Neural progenitor cell (in vitro differentiated cells): ENCODE data around the gene GDF9. TPM values are rescaled to one million over a fixed set of nuclear protein-coding genes. Genes with fewer than 3 reads are reported as not detected.
A peak's percentile ranks its signal among the peaks of the same experiment; 100 is the strongest.

Source experiments
- DNase-seq: peaks from one replicate; pipeline ENCODE4 v3.0.0-alpha.2; 2016; ENCODE audit warnings: low spot score
- H2AFZ ChIP-seq: fragments of 200-600 bp; sonication (generic); replicated peaks from 2 replicates; pipeline ENCODE4 v1.6.1; 2016; ENCODE audit warnings: antibody characterized with exemption
- H3F3A ChIP-seq: fragments of 200-600 bp; sonication (generic); 2 replicates; pipeline ENCODE4 v1.6.1; 2016; ENCODE audit warnings: antibody characterized with exemption, low read depth
- H3K27ac ChIP-seq: fragments of 200-600 bp; sonication (generic); 2 replicates; pipeline ENCODE4 v1.5.1; 2016; ENCODE audit warnings: mild to moderate bottlenecking
- H3K27me3 ChIP-seq: fragments of 200-600 bp; sonication (generic); 2 replicates; pipeline ENCODE4 v1.6.1; 2016; ENCODE audit warnings: mild to moderate bottlenecking, moderate library complexity
- H3K36me3 ChIP-seq: fragments of 200-600 bp; sonication (generic); 2 replicates; pipeline ENCODE4 v1.5.1; 2016
- H3K4me1 ChIP-seq: fragments of 200-600 bp; sonication (generic); 2 replicates; pipeline ENCODE4 v1.6.1; 2016; ENCODE audit warnings: mixed run types
- H3K4me2 ChIP-seq: fragments of 200-600 bp; sonication (generic); 2 replicates; pipeline ENCODE4 v1.6.1; 2016
- H3K4me3 ChIP-seq: fragments of 200-600 bp; sonication (generic); 2 replicates; pipeline ENCODE4 v1.5.1; 2016
- H3K79me2 ChIP-seq: fragments of 200-600 bp; sonication (generic); 2 replicates; pipeline ENCODE4 v1.6.1; 2016; ENCODE audit warnings: low read depth
- H3K9ac ChIP-seq: fragments of 200-600 bp; sonication (generic); 2 replicates; pipeline ENCODE4 v1.6.1; 2016
- H3K9me3 ChIP-seq: fragments of 200-600 bp; sonication (generic); 2 replicates; pipeline ENCODE4 v1.5.1; 2016; ENCODE audit warnings: low read depth
- H4K20me1 ChIP-seq: fragments of 200-600 bp; sonication (generic); 2 replicates; pipeline ENCODE4 v1.6.1; 2016; ENCODE audit warnings: low read depth
- H3K27ac Mint-ChIP-seq: 3 replicates; pipeline ENCODE4 v1.8.0; 2021; ENCODE audit warnings: mixed read lengths
- H3K27me3 Mint-ChIP-seq: 2 replicates; pipeline ENCODE4 v1.8.0; 2022; ENCODE audit warnings: low read depth, mild to moderate bottlenecking, inconsistent platforms, moderate library complexity, mixed read lengths; ENCODE audit not compliant: insufficient read depth
- H3K36me3 Mint-ChIP-seq: 3 replicates; pipeline ENCODE4 v1.8.0; 2021; ENCODE audit warnings: mixed read lengths
- H3K4me1 Mint-ChIP-seq: 3 replicates; pipeline ENCODE4 v1.8.0; 2021; ENCODE audit warnings: mixed read lengths
- H3K4me3 Mint-ChIP-seq: 3 replicates; pipeline ENCODE4 v1.8.0; 2021; ENCODE audit warnings: mild to moderate bottlenecking, moderate library complexity, mixed read lengths
- H3K9me3 Mint-ChIP-seq: 3 replicates; pipeline ENCODE4 v1.8.0; 2020; ENCODE audit warnings: mixed read lengths
- EZH2 ChIP-seq: fragments of 200-600 bp; sonication (generic); IDR thresholded peaks from 2 replicates; pipeline ENCODE4 v1.6.1; 2017; ENCODE audit warnings: antibody characterized with exemption, mild to moderate bottlenecking, moderate library complexity
- EZH2phosphoT487 ChIP-seq: fragments of 200-600 bp; sonication (generic); IDR thresholded peaks from 2 replicates; pipeline ENCODE4 v1.6.1; 2017; ENCODE audit warnings: antibody characterized with exemption
- total RNA-seq: library from RNA; depleted of rRNA; stranded (reverse); fragments of >200 nt; gene quantifications from 2 replicates; pipeline ENCODE4 v1.2.3, GENCODE V29; 2015; ENCODE audit warnings: low replicate concordance
- TF ChIP-seq, protein P1 (sequence below): fragments of 200-600 bp; sonication (generic); IDR thresholded peaks from 2 replicates; pipeline ENCODE4 v1.5.1; 2017; ENCODE audit warnings: antibody characterized with exemption, mild to moderate bottlenecking

The GDF9 gene
- total RNA-seq, 1 donor from 2014 or later = 0.82 TPM

DNA sequence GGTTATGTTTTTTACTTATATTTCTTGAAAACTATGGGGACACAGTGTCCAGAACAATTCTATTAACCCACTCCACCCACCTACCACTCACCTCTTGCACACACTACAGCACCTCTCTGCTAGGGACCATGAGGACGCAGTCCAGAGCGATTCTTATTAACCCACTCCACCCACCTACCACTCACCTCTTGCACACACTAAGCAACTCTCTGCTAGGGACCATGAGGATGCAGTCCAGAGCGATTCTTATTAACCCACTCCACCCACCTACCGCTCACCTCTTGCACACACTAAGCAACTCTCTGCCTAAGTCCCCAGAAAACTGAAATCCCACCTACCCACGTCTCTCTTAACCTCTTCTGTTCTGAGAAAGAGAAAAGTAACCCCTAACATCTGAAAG is 33.7 kb downstream of the GDF9 start:
- Histone ChIP-seq H3K4me3 (no peak overlapping the region), H2AFZ (no peak overlapping the region), H3K4me2 (no peak overlapping the region), H3K4me1 (no peaks in the 10 kb centered on the region), H3K27ac (no peak overlapping the region), H3K9me3 (no peaks in the 10 kb centered on the region), H3F3A (peaks cover 3% of the 10 kb centered on the region), H3K36me3 (no peaks in the 10 kb centered on the region), H3K79me2 (no peaks in the 10 kb centered on the region), H3K9ac (no peak overlapping the region), H3K27me3 (peaks cover 66% of the 10 kb centered on the region), H4K20me1 (no peaks in the 10 kb centered on the region)
- Mint-ChIP-seq H3K27me3 (peaks cover 17% of the 10 kb centered on the region), H3K27ac (no peak overlapping the region), H3K4me3 (no peak overlapping the region), H3K36me3 (peaks cover 3% of the 10 kb centered on the region), H3K9me3 (peaks cover 2% of the 10 kb centered on the region), H3K4me1 (peaks cover 5% of the 10 kb centered on the region)
- no peak for DNase-seq
- no peak for TF ChIP-seq EZH2

DNA sequence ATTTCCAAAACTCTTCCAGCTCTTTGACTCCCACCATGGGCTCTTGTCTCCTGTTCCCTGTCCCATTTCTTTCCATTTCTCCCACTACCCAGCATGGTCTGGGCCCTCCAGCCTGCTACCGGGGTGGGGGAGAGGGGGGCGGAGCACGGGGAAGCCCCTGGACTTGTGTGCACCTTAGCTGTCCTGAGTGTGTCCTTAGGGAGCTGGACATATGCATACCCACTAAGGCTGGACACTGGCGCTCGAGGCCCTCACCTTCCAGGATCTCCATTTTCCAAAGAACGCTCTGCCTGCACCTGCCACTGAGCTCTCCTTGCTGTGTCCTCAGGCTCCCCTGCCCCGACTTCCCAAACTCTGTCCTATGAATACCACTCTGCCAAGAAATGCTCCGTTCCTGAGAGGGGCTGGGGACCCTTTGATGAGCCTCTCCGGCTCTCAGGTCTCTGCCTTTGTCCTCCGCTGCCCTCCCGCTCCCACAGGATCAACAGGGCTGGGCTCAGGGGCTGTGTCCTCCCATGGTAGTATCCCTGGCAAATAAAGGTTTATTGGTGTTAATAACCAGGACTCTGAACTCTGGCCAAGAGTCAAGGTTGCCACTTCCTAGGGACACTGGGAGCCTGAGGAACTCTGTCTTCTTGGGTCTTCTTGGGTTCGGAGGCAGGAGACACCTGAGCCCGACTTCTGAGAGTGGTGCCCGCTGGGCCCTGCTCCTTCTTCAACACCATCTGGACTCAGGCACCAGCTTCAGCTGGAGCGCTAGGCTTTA is 35.0 kb downstream of the GDF9 start:
- no peaks in the 10 kb centered on the region for H3K4me1 ChIP-seq
- no peaks in the 10 kb centered on the region for H3K79me2 ChIP-seq
- no peak overlapping the region for H3K9ac ChIP-seq
- peak overlapping the region; percentile 99 for H2AFZ ChIP-seq
- H4K20me1 ChIP-seq = no peaks in the 10 kb centered on the region
- H3K4me2 ChIP-seq = peak overlapping the region; percentile 88
- peaks cover 79% of the 10 kb centered on the region for H3K27me3 ChIP-seq
- Mint-ChIP-seq H3K36me3 (peaks cover 3% of the 10 kb centered on the region), H3K27me3 (peaks cover 30% of the 10 kb centered on the region), H3K9me3 (peaks cover 2% of the 10 kb centered on the region), H3K27ac (peak overlapping the region; percentile 69), H3K4me3 (peak overlapping the region; percentile 83), H3K4me1 (peaks cover 5% of the 10 kb centered on the region)
- peaks cover 3% of the 10 kb centered on the region for H3F3A ChIP-seq
- H3K36me3 ChIP-seq = no peaks in the 10 kb centered on the region
- peak overlapping the region; percentile 66 for H3K4me3 ChIP-seq
- DNase-seq = no peak
- TF ChIP-seq EZH2phosphoT487 = no peak
- TF ChIP-seq, protein P1, sequence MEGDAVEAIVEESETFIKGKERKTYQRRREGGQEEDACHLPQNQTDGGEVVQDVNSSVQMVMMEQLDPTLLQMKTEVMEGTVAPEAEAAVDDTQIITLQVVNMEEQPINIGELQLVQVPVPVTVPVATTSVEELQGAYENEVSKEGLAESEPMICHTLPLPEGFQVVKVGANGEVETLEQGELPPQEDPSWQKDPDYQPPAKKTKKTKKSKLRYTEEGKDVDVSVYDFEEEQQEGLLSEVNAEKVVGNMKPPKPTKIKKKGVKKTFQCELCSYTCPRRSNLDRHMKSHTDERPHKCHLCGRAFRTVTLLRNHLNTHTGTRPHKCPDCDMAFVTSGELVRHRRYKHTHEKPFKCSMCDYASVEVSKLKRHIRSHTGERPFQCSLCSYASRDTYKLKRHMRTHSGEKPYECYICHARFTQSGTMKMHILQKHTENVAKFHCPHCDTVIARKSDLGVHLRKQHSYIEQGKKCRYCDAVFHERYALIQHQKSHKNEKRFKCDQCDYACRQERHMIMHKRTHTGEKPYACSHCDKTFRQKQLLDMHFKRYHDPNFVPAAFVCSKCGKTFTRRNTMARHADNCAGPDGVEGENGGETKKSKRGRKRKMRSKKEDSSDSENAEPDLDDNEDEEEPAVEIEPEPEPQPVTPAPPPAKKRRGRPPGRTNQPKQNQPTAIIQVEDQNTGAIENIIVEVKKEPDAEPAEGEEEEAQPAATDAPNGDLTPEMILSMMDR = no peak
- TF ChIP-seq EZH2 = no peak
- no peaks in the 10 kb centered on the region for H3K9me3 ChIP-seq
- H3K27ac ChIP-seq = no peak overlapping the region

DNA sequence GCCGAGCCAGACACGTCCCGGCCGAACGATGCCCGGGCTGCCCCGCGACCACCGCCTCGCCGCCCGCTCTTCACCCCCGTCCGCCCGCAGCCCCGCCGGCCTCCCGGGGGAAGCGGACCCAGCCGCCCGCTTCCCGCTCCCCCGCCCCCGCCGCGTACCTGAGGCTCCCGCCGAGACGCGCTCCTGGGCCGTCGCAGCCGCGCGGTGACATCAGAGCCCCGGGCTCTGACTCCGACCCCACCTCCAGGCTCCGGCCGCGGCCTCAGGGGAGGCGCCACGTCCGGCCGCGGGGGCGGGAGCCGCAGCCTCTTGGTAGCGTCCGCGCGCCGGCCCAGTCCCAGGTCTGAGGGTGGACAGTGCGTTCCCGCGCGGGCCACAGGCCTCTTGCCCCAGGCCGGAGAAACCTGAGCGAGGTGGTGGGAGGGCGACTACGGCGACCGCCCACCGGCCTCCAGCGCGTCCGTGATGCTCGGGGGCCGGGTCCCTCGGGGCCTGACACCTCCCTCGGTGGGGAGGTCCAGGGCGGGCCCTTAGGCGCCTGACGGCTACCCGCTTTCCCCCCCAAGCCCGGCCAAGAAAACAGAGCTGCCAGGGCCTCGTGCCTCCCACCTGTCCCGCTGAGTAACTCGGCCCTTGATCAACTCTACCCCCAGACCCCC is 35.7 kb downstream of the GDF9 start, which contains the start of gene SHROOM1:
Gene SHROOM1, minus strand, starts transcription at position 212 of the 659 bp plus-strand sequence. CDS start 4,507 bp downstream, outside the sequence.
- Histone ChIP-seq H4K20me1 (no peaks in the 10 kb centered on the region), H3K79me2 (no peaks in the 10 kb centered on the region), H3F3A (peaks cover 3% of the 10 kb centered on the region), H3K4me1 (no peaks in the 10 kb centered on the region), H3K27ac (no peak within 1 kb of the TSS), H2AFZ (peak within 1 kb of the TSS; percentile 99), H3K4me3 (peak within 1 kb of the TSS; percentile 66), H3K27me3 (peaks cover 86% of the 10 kb centered on the region), H3K36me3 (no peaks in the 10 kb centered on the region), H3K4me2 (peak within 1 kb of the TSS; percentile 88), H3K9ac (no peak within 1 kb of the TSS), H3K9me3 (no peaks in the 10 kb centered on the region)
- peaks cover 2% of the 10 kb centered on the region for H3K9me3 Mint-ChIP-seq
- peaks cover 5% of the 10 kb centered on the region for H3K4me1 Mint-ChIP-seq
- TF ChIP-seq, protein P1 = no peak
- TF ChIP-seq EZH2 (peak; percentile 75), EZH2phosphoT487 (peak; percentile 56)
- peaks cover 3% of the 10 kb centered on the region for H3K36me3 Mint-ChIP-seq
- peaks cover 33% of the 10 kb centered on the region for H3K27me3 Mint-ChIP-seq
- peak; percentile 76 for DNase-seq
- peak within 1 kb of the TSS; percentile 69 for H3K27ac Mint-ChIP-seq
- peak within 1 kb of the TSS; percentile 85 for H3K4me3 Mint-ChIP-seq
